AG04450 (cell line): ENCODE data around the gene AMIGO3. TPM values are rescaled to one million over a fixed set of nuclear protein-coding genes. Genes with fewer than 3 reads are reported as not detected.

Experiments
- CTCF ChIA-PET: fragments of 300-600, 350-600 bp; formaldehyde crosslinking; extraction: SDS; loops from one replicate; lab custom pipeline; 2022; ENCODE audit warnings: antibody characterized with exemption, inconsistent platforms; lab: Charles Lee
- POLR2A ChIA-PET: fragments of 350-600 bp; formaldehyde crosslinking; extraction: SDS; loops from one replicate; lab custom pipeline; 2021; ENCODE audit warnings: antibody characterized with exemption, inconsistent platforms; lab: Yijun Ruan, JAX
- DNase-seq: peaks from one replicate; pipeline ENCODE4 v3.0.0-alpha.2; 2011; ENCODE audit warnings: low read depth, low spot score
- H3K27ac ChIP-seq: one replicate; pipeline ENCODE4 v1.5.1; 2012; ENCODE audit warnings: low read depth, low read length, control low read depth
- H3K27me3 ChIP-seq: one replicate; pipeline ENCODE4 v1.6.0; 2012; ENCODE audit warnings: low read length; ENCODE audit not compliant: control insufficient read depth, insufficient read depth
- H3K4me3 ChIP-seq: 2 replicates; pipeline ENCODE4 v1.5.1; 2011; ENCODE audit warnings: mild to moderate bottlenecking, low read depth, low read length, control low read depth
- H3K9me3 ChIP-seq: 2 replicates; pipeline ENCODE4 v1.5.1; 2012; ENCODE audit warnings: low read length; ENCODE audit not compliant: control insufficient read depth, insufficient read depth
- polyA plus RNA-seq: library from polyadenylated mRNA; depleted of rRNA; stranded (reverse); fragments of >200 nt; gene quantifications from 2 replicates; pipeline ENCODE4 v1.2.3, GENCODE V29; 2011
- TF ChIP-seq, protein P1 (sequence below): IDR thresholded peaks from 2 replicates; pipeline ENCODE4 v1.5.1; 2011; ENCODE audit warnings: low read depth, low read length, control low read depth, inconsistent platforms

The AMIGO3 gene
- polyA plus RNA-seq, 1 experiment = not detected

DNA sequence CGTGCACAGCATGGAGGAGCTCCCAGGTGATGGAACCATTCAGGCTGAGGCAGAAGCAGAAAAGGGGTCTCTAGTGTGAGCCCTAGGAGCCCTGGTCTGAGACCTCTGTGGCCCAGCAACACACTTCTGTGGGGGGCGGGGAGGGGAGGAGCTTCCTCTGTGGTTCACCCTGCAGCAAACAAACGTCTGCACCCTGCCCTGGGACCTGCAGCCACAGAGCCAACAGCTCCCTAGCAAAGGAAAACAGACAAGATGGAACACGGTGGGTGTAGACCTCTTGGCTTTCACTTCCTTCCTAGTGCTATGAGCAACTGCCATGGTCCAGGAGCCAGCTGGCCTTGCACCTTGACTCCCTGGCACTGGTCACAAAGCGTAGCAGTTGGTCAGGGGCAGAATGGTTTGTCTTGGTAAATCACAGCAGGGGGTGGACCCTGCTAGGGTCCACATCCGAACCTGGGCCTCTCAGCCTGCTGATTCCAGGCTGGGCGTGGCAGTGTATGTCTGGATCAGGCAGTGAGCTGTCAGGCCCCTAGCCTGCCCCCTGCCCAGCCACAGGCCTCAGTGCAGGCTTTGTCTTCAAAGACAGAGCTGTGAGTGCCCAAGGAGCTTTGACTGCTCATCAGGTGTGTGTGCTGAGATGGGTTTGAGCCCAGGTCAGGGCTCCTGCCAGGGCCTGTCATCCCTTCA, 6.7 kb downstream of the AMIGO3 start:
- no peaks in the 10 kb centered on the region for H3K27me3 ChIP-seq
- no peak for DNase-seq
- ChIA-PET POLR2A (interaction anchor here (0.7 kb wide), 1 partner anchor 40 kb away, joined by 3 read pairs; no protein-coding TSS in a partner anchor), CTCF (interaction anchor here (0.9 to 1.2 kb wide), 3 partner anchors 9 to 173 kb away, joined by 3 to 5 read pairs (median 4); no protein-coding TSS in a partner anchor)
- TF ChIP-seq, protein P1, sequence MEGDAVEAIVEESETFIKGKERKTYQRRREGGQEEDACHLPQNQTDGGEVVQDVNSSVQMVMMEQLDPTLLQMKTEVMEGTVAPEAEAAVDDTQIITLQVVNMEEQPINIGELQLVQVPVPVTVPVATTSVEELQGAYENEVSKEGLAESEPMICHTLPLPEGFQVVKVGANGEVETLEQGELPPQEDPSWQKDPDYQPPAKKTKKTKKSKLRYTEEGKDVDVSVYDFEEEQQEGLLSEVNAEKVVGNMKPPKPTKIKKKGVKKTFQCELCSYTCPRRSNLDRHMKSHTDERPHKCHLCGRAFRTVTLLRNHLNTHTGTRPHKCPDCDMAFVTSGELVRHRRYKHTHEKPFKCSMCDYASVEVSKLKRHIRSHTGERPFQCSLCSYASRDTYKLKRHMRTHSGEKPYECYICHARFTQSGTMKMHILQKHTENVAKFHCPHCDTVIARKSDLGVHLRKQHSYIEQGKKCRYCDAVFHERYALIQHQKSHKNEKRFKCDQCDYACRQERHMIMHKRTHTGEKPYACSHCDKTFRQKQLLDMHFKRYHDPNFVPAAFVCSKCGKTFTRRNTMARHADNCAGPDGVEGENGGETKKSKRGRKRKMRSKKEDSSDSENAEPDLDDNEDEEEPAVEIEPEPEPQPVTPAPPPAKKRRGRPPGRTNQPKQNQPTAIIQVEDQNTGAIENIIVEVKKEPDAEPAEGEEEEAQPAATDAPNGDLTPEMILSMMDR = no peak
- no peak overlapping the region for H3K27ac ChIP-seq
- no peaks in the 10 kb centered on the region; the same call in 1 of the 2 replicates for H3K9me3 ChIP-seq
- no peak overlapping the region for H3K4me3 ChIP-seq

DNA sequence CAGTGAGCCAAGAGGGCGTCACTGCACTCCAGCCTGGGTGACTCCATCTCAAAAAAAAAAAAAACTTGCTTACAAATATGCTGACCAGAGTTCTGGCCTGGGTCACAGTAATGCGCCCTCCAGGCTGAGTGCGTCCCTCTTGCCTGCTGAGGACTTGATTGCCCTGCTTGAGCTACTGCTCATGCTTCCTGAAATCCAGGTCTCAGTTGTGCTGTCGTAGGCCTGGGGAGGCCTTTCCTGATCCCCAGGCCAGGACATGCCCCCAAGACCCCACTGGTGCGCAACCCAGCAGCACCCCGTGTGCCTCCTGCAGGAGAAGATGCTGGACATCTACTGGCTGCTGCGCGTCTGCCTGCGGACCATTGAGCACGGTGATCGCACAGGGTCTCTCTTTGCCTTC, 7.3 kb downstream of the AMIGO3 start:
- Histone ChIP-seq H3K4me3 (no peak overlapping the region), H3K9me3 (no peaks in the 10 kb centered on the region), H3K27ac (no peak overlapping the region), H3K27me3 (no peaks in the 10 kb centered on the region)
- DNase-seq = no peak
- ChIA-PET POLR2A (interaction anchor here (1.4 kb wide), 1 partner anchor 10 kb away, joined by 5 read pairs; no protein-coding TSS in a partner anchor), CTCF (interaction anchor here (1.2 kb wide), 1 partner anchor 172 kb away, joined by 3 read pairs; no protein-coding TSS in a partner anchor)
- TF ChIP-seq, protein P1 = no peak

DNA sequence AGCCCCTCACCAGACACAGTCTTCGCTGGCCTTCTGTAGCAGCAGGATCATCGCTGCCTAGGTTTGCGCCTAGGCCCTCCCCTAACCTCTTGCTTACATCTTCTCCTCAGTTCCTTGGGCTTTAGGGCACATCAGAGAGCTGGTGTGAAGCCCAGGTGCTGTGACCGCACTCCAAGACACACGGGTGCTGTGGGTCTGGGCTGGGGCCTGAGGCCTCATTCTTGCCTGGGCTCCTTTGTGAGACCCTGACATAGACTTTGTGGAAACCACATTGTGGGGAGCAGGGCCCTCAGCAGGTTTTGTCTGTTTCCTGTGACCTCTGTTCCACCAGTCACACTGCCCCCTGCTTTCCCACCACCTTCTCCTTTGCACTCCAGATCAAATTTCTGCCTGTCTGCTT, 8.0 kb downstream of the AMIGO3 start:
- Histone ChIP-seq H3K4me3 (no peak overlapping the region), H3K9me3 (no peaks in the 10 kb centered on the region), H3K27me3 (no peaks in the 10 kb centered on the region), H3K27ac (no peak overlapping the region)
- no peak for DNase-seq
- CTCF ChIA-PET = interaction anchor here (1.2 kb wide), 1 partner anchor 172 kb away, joined by 3 read pairs; no protein-coding TSS in a partner anchor
- TF ChIP-seq, protein P1 = no peak
- POLR2A ChIA-PET = interaction anchor here (1.4 kb wide), 1 partner anchor 9 kb away, joined by 5 read pairs; no protein-coding TSS in a partner anchor

GRCh38 chr3:49709852-49710251, 9.6 kb downstream of the AMIGO3 start:
- ChIA-PET POLR2A (no interaction called here), CTCF (no interaction called here)

DNA sequence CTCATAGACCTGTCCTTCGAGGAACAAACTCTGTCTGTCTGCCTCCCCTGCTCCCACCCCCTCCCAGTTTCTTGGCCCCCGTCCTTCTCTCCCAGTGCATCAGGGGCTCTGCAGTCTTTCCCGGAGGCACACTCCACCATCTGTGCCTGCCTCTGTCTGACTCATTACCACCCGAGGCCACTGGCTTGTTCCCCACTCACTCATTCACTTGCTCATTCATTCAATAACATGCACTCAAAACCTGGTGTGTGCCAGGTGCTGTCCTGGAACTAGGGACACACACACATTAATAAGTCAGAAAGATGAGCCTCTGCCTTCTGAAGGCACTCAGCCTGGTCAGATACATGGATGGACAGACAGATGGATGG, 12.4 kb downstream of the AMIGO3 start:
- Histone ChIP-seq H3K4me3 (no peak overlapping the region), H3K9me3 (no peaks in the 10 kb centered on the region), H3K27ac (no peak overlapping the region), H3K27me3 (no peaks in the 10 kb centered on the region)
- TF ChIP-seq, protein P1 = no peak
- ChIA-PET POLR2A (no interaction called here), CTCF (no interaction called here)
- DNase-seq = no peak

More at GRCh38 chr3:49709852-49710251, 9.6 kb downstream of the AMIGO3 start:
- Histone ChIP-seq H3K27ac (no peak overlapping the region), H3K9me3 (no peaks in the 10 kb centered on the region), H3K4me3 (no peak overlapping the region), H3K27me3 (no peaks in the 10 kb centered on the region)
- DNase-seq = no peak
- TF ChIP-seq, protein P1 = no peak
